ENCODE measurements around the gene SUPT4H1.
A peak's percentile ranks its signal among the peaks of the same experiment; 100 is the strongest.

SUPT4H1 gene

GRCh38 chr17:58338454-58338840 lies 13.6 kb downstream of the SUPT4H1 start:
- in situ Hi-C loops (cut with MboI; ENCODE audit: low sequenced_read_pairs, unreplicated experiment): no loop called here
- DNase-seq (ENCODE audit: low spot score): no peak
- TF ChIP-seq CTCF (IDR thresholded peaks at IDR 0.05; ENCODE audit: borderline replicate concordance, control extremely low read depth, extremely low read depth, insufficient read depth, missing control alignments): no peak

GRCh38 chr17:58337600-58338453 lies 14.2 kb downstream of the SUPT4H1 start:
- DNase-seq (ENCODE audit: low spot score): peak; percentile 83
- in situ Hi-C loops (cut with MboI; ENCODE audit: low sequenced_read_pairs, unreplicated experiment): no loop called here
- no peak for TF ChIP-seq CTCF (IDR thresholded peaks at IDR 0.05; ENCODE audit: borderline replicate concordance, control extremely low read depth, extremely low read depth, insufficient read depth, missing control alignments)

- in situ Hi-C loops (cut with MboI; ENCODE audit: low sequenced_read_pairs, unreplicated experiment): no loop called here
- DNase-seq (ENCODE audit: low spot score): no peak
- TF ChIP-seq CTCF (IDR thresholded peaks at IDR 0.05; ENCODE audit: borderline replicate concordance, control extremely low read depth, extremely low read depth, insufficient read depth, missing control alignments): no peak
Measured at GRCh38 chr17:58337210-58337599, 14.8 kb downstream of the SUPT4H1 start.

GRCh38 chr17:58336456-58337209 lies 15.4 kb downstream of the SUPT4H1 start:
- no peak for DNase-seq (ENCODE audit: low spot score)
- in situ Hi-C loops (cut with MboI; ENCODE audit: low sequenced_read_pairs, unreplicated experiment): no loop called here
- TF ChIP-seq CTCF (IDR thresholded peaks at IDR 0.05; ENCODE audit: borderline replicate concordance, control extremely low read depth, extremely low read depth, insufficient read depth, missing control alignments): no peak

GRCh38 chr17:58335779-58336455 lies 16.1 kb downstream of the SUPT4H1 start:
- no peak for TF ChIP-seq CTCF (IDR thresholded peaks at IDR 0.05; ENCODE audit: borderline replicate concordance, control extremely low read depth, extremely low read depth, insufficient read depth, missing control alignments)
- DNase-seq (ENCODE audit: low spot score): no peak
- in situ Hi-C loops (cut with MboI; ENCODE audit: low sequenced_read_pairs, unreplicated experiment): no loop called here

GRCh38 chr17:58335061-58335731 lies 16.8 kb downstream of the SUPT4H1 start:
- in situ Hi-C loops (cut with MboI; ENCODE audit: low sequenced_read_pairs, unreplicated experiment): no loop called here
- TF ChIP-seq CTCF (IDR thresholded peaks at IDR 0.05; ENCODE audit: borderline replicate concordance, control extremely low read depth, extremely low read depth, insufficient read depth, missing control alignments): no peak

More at GRCh38 chr17:58335061-58335731, 16.8 kb downstream of the SUPT4H1 start:
- DNase-seq (ENCODE audit: low spot score): no peak
